Caco-2 (cell line): ENCODE data around the gene DOK6. TPM values are rescaled to one million over a fixed set of nuclear protein-coding genes. Genes with fewer than 3 reads are reported as not detected.

Source experiments
- BruUV-seq: library from RNA; stranded (reverse); fragments of 400-500 nt; replicated peaks from 2 replicates; lab custom pipeline; 2021; lab: Mats Ljungman, UMichigan
- CTCF ChIA-PET: fragments of 300-600 bp; sonication (Branson Sonifier 250); formaldehyde crosslinking; loops from one replicate; lab custom pipeline; 2022; ENCODE audit warnings: antibody characterized with exemption; lab: Charles Lee
- POLR2A ChIA-PET: fragments of 300-600 bp; sonication (Branson Sonifier 250); formaldehyde crosslinking; loops from one replicate; lab custom pipeline; 2022; ENCODE audit warnings: antibody characterized with exemption; lab: Charles Lee
- DNase-seq, 2 experiments: peaks; one replicate each; pipeline versions ENCODE4 v3.0.0 to v3.0.0-alpha.2; 2020 to 2022
- H3K27me3 ChIP-seq: replicated peaks from 2 replicates; pipeline ENCODE4 v1.6.0; 2011; ENCODE audit warnings: low read length; ENCODE audit not compliant: control insufficient read depth, insufficient read depth
- H3K36me3 ChIP-seq: 2 replicates; pipeline ENCODE4 v1.5.1; 2011; ENCODE audit warnings: low read length; ENCODE audit not compliant: control insufficient read depth, insufficient read depth
- H3K4me1 ChIP-seq: fragments of 250-450 bp; sonication (Bioruptor Pico); 2 replicates; pipeline ENCODE4 v1.5.1; 2020; ENCODE audit warnings: mild to moderate bottlenecking
- H3K4me3 ChIP-seq: 2 replicates; pipeline ENCODE4 v1.5.1; 2011; ENCODE audit warnings: low read depth, mild to moderate bottlenecking, control low read depth, low read length
- H3K9me3 ChIP-seq: fragments of 250-450 bp; sonication (Bioruptor Pico); 2 replicates; pipeline ENCODE4 v1.5.1; 2020; ENCODE audit warnings: mild to moderate bottlenecking, moderate library complexity
- H3K27ac Mint-ChIP-seq: one replicate; pipeline ENCODE4 v1.8.0; 2022; ENCODE audit warnings: mixed read lengths; ENCODE audit not compliant: unreplicated experiment
- H3K27me3 Mint-ChIP-seq: one replicate; pipeline ENCODE4 v1.8.0; 2022; ENCODE audit warnings: mixed read lengths; ENCODE audit not compliant: insufficient read depth, unreplicated experiment
- H3K36me3 Mint-ChIP-seq: one replicate; pipeline ENCODE4 v1.8.0; 2022; ENCODE audit warnings: mild to moderate bottlenecking, mixed read lengths; ENCODE audit not compliant: insufficient read depth, unreplicated experiment
- H3K4me1 Mint-ChIP-seq: one replicate; pipeline ENCODE4 v1.8.0; 2022; ENCODE audit warnings: low read depth, mixed read lengths; ENCODE audit not compliant: unreplicated experiment
- H3K4me3 Mint-ChIP-seq: one replicate; pipeline ENCODE4 v1.8.0; 2022; ENCODE audit warnings: mild to moderate bottlenecking, moderate library complexity, mixed read lengths; ENCODE audit not compliant: unreplicated experiment
- H3K9me3 Mint-ChIP-seq: one replicate; pipeline ENCODE4 v1.8.0; 2022; ENCODE audit warnings: mixed read lengths; ENCODE audit not compliant: unreplicated experiment
- intact Hi-C: fragments of 100-400 bp; cut with micrococcal nuclease; formaldehyde crosslinking; loops from one replicate; pipeline ENCODE4 v1.10.0; 2022; ENCODE audit not compliant: unreplicated experiment
- total RNA-seq: library from RNA; stranded (reverse); gene quantifications from 2 replicates; pipeline ENCODE4 v1.2.3, GENCODE V29; 2022
- TF ChIP-seq, protein P1 (sequence below), 2 experiments: fragments of 200-600 bp in 1 of 2; IDR thresholded peaks; 1 replicate in 1 of 2; 2 replicates in 1 of 2; pipeline versions ENCODE4 v1.5.1 to v1.8.0; 2011 to 2022; ENCODE audit warnings: antibody characterized with exemption in 1 of 2, control low read depth in 1 of 2, inconsistent platforms in 1 of 2, low read depth in 1 of 2, low read length in 1 of 2, mild to moderate bottlenecking in 1 of 2, moderate library complexity in 1 of 2; ENCODE audit not compliant: insufficient read depth in 1 of 2, severe bottlenecking in 1 of 2, unreplicated experiment in 1 of 2

DOK6 gene
- total RNA-seq, 1 experiment from 2014 or later, result not detected

DNA sequence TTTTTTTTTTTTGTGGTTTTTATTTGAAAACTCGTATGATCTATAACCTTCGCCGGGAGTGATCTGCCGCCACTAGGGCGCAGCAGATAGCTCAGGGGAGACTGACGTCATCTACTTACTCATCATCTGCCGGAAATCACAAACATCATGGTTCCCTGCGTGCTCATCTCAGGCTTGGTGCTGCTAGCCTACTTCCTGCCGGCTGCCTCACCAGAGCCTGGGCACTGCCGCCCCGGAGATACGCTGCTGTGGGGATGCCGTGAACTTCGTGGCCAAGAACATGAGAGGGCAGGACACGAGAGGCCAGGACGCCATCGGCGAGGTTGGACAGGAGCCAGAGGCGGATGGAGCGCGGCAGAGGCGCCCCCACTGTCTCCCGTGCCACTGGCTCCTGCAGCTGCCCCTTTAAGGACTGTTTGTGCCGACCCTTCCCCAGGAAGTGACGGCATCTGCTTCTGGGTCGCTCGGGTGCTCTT lies 68.8 kb downstream of the DOK6 start:
- POLR2A ChIA-PET, result no interaction called here

DNA sequence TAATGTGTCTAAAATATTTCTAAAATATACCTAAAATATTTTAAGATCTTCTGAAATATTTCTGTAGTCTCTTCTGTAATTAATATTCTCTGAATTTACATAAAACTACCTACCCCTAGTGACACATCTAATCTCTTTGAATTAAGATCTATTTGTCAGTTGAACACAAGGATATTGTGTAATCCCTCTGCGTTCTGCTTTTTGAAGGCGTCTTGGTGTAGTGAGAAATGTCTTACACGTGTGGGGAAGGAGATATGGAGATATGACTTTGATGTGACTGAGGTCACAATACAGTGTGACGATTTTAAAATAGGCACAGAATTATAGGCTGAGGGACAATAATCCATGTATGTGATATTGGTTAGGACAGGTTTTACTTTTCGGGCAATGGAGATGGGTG lies 79.8 kb downstream of the DOK6 start:
- Histone ChIP-seq H3K4me3 (no peak overlapping the region), H3K36me3 (no peaks in the 10 kb centered on the region), H3K9me3 (no peaks in the 10 kb centered on the region), H3K27me3 (no peaks in the 10 kb centered on the region), H3K4me1 (no peaks in the 10 kb centered on the region)
- Mint-ChIP-seq H3K4me1 (no peaks in the 10 kb centered on the region), H3K27ac (no peak overlapping the region), H3K36me3 (no peaks in the 10 kb centered on the region), H3K27me3 (no peaks in the 10 kb centered on the region), H3K4me3 (no peak overlapping the region), H3K9me3 (no peaks in the 10 kb centered on the region)
- ChIA-PET POLR2A (no interaction called here), CTCF (no interaction called here)
- TF ChIP-seq, protein P1, sequence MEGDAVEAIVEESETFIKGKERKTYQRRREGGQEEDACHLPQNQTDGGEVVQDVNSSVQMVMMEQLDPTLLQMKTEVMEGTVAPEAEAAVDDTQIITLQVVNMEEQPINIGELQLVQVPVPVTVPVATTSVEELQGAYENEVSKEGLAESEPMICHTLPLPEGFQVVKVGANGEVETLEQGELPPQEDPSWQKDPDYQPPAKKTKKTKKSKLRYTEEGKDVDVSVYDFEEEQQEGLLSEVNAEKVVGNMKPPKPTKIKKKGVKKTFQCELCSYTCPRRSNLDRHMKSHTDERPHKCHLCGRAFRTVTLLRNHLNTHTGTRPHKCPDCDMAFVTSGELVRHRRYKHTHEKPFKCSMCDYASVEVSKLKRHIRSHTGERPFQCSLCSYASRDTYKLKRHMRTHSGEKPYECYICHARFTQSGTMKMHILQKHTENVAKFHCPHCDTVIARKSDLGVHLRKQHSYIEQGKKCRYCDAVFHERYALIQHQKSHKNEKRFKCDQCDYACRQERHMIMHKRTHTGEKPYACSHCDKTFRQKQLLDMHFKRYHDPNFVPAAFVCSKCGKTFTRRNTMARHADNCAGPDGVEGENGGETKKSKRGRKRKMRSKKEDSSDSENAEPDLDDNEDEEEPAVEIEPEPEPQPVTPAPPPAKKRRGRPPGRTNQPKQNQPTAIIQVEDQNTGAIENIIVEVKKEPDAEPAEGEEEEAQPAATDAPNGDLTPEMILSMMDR (IDR thresholded peaks at IDR 0.05; ENCODE audit: insufficient read depth in 1 of 2, low read depth in 1 of 2, low read length in 1 of 2, severe bottlenecking in 1 of 2, unreplicated experiment in 1 of 2), result no peak
- BruUV-seq, result no TSS peak
- intact Hi-C loops, result loop anchor here (10.0 kb wide), 1 partner anchor 556 kb away; no protein-coding TSS in a partner anchor
- DNase-seq, result no peak

More for the DNA sequence above, 68.8 kb downstream of the DOK6 start:
- Histone ChIP-seq H3K36me3 (no peaks in the 10 kb centered on the region), H3K4me1 (no peaks in the 10 kb centered on the region), H3K27me3 (no peaks in the 10 kb centered on the region), H3K4me3 (no peak overlapping the region), H3K9me3 (no peaks in the 10 kb centered on the region)
- H3K4me3 Mint-ChIP-seq, result no peak overlapping the region
- no peaks in the 10 kb centered on the region for H3K27me3 Mint-ChIP-seq
- DNase-seq, result peak in 1 of 2 experiments; percentile 15
- H3K9me3 Mint-ChIP-seq, result no peaks in the 10 kb centered on the region
- no peak overlapping the region for H3K27ac Mint-ChIP-seq
- intact Hi-C loops, result no loop called here
- no TSS peak for BruUV-seq
- CTCF ChIA-PET, result interaction anchor here (0.7 kb wide), 2 partner anchors 15 to 740 kb away, joined by 3 read pairs; no protein-coding TSS in a partner anchor
- H3K36me3 Mint-ChIP-seq, result no peaks in the 10 kb centered on the region
- no peaks in the 10 kb centered on the region for H3K4me1 Mint-ChIP-seq
- TF ChIP-seq, protein P1 (IDR thresholded peaks at IDR 0.05; ENCODE audit: insufficient read depth in 1 of 2, low read depth in 1 of 2, low read length in 1 of 2, severe bottlenecking in 1 of 2, unreplicated experiment in 1 of 2), result peak in 1 of 2 experiments; percentile 26

DNA sequence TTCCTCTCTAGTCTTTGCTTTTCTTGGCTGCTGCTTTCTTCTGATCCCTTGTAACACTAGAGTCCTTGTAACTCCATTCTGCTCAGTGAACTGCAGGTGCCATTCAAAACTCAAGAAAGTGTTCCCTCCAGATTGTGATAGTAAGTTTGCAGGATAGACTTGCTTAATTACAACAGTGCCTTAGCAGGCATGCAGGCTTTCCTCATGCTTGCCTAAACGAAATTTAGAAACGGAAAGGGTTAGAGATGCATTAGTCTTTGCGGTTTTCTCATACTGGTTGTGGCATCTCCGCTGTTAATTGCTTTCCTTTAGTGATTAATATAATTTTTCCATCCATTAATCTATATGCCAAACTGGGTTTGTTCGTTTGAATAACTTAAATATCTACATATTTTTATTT lies 82.9 kb downstream of the DOK6 start:
- Mint-ChIP-seq H3K36me3 (no peaks in the 10 kb centered on the region), H3K4me3 (no peak overlapping the region), H3K27ac (no peak overlapping the region), H3K4me1 (no peaks in the 10 kb centered on the region), H3K9me3 (no peaks in the 10 kb centered on the region), H3K27me3 (no peaks in the 10 kb centered on the region)
- BruUV-seq, result no TSS peak
- intact Hi-C loops, result loop anchor here (10.0 kb wide), 1 partner anchor 559 kb away; no protein-coding TSS in a partner anchor
- CTCF ChIA-PET, result interaction anchor here (0.6 kb wide), 1 partner anchor 596 kb away, joined by 4 read pairs; no protein-coding TSS in a partner anchor
- no peaks in the 10 kb centered on the region for H3K9me3 ChIP-seq
- no peaks in the 10 kb centered on the region for H3K27me3 ChIP-seq
- TF ChIP-seq, protein P1 (IDR thresholded peaks at IDR 0.05; ENCODE audit: insufficient read depth in 1 of 2, low read depth in 1 of 2, low read length in 1 of 2, severe bottlenecking in 1 of 2, unreplicated experiment in 1 of 2), result no peak
- H3K4me1 ChIP-seq, result no peaks in the 10 kb centered on the region
- DNase-seq, result no peak
- no peaks in the 10 kb centered on the region for H3K36me3 ChIP-seq
- H3K4me3 ChIP-seq, result no peak overlapping the region
- POLR2A ChIA-PET, result no interaction called here
